Right hindlimb (tissue), 1 donor: ENCODE data around the gene CGB1.
"Not testable (repeated sequence)": the region's sequence is repeated elsewhere in the genome, so short reads cannot be mapped to it uniquely, and the experiment has no call there.

Source experiments
- DNase-seq: peaks from one replicate; pipeline ENCODE4 v3.0.0-alpha.2; 2018

The CGB1 gene

GRCh38 chr19:49057636-49058234 lies 21.0 kb upstream of the CGB1 start, which contains the start of gene CGB7:
Gene CGB7, minus strand, starts transcription at chr19:49057749. Its CDS starts 2,374 bp downstream, at chr19:49055375.
- peak; percentile 59 for DNase-seq

- not testable (repeated sequence) for DNase-seq
Measured at GRCh38 chr19:49056902-49057596, 20.4 kb upstream of the CGB1 start.

- peak; percentile 60 for DNase-seq
Measured at GRCh38 chr19:49056101-49056901, 19.6 kb upstream of the CGB1 start.

- DNase-seq, result not testable (repeated sequence)
Measured at GRCh38 chr19:49050376-49051033, 13.8 kb upstream of the CGB1 start.

DNA sequence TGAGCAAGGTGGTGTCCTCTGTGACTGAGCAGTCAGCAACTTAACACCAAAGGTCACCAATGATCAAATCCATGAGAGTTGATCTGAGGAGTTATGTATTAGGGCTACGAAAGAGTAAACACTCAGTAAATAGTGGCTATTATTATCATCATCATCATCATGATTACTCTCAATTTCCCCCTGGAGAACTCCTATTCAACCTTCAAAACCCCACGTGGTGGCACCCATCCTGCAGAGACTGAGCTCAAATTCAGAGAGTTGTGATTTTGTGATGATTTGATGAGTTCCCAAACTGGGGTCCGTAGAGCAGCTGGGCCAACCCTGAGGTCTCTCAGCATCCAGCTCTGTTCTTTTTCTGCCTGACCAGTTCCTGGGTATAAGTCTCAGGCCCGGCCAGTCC lies 13.1 kb upstream of the CGB1 start:
- not testable (repeated sequence) for DNase-seq

DNA sequence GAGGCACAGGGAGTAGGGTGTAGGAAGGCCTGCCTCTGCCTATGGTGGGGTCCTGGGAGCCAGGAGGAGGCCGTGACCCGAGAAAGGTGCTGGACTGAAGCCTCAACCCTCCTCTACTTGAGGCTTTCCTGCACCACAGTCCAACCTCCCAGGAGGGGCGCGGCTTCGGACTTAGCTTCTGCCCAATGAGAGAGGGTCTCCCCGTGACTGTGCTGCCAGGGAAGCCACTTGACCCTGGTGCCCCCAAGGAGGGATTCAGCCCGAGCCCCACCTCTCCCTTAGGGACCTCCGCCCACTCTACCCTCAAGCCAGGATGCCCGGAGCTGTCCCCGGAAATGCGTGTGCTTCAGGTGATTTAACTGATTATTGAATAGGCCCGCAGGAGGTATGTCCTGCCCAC lies 12.3 kb upstream of the CGB1 start, which contains the start of gene CGB8:
Gene CGB8, minus strand, starts transcription at position 101 of the 400 bp plus-strand sequence. CDS start 372 bp downstream, outside the sequence.
- DNase-seq, result not testable (repeated sequence)

GRCh38 chr19:49043548-49043947 lies 6.9 kb upstream of the CGB1 start, which contains the start of gene CGB5:
Gene CGB5, plus strand, starts transcription at chr19:49043848. Its CDS starts 362 bp downstream, at chr19:49044210.
- DNase-seq, result not testable (repeated sequence)

GRCh38 chr19:49042666-49043065 lies 6.0 kb upstream of the CGB1 start:
- DNase-seq, result not testable (repeated sequence)

- DNase-seq, result no peak
Measured at GRCh38 chr19:49042177-49042576, 5.5 kb upstream of the CGB1 start.

DNA sequence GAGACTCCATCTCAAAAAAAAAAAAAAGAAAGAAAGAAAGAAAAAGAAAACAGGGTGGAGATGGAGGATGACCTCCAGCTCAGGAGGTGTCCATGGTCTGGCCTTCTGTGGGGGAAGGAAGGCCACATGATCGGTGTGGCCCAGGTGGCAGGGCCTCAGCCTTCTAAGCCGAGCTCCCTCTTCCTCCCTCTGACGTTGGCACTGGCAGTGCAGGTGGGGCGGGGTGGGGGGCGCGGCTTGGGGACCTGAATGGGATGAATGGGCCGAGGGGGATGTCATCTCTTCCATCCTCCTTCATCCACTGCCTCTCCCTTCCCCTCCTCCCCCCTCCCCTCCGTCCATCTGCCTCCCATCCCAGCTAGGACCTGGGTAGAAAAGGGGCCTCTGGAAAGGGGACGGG lies 3.0 kb upstream of the CGB1 start:
- not testable (repeated sequence) for DNase-seq

DNA sequence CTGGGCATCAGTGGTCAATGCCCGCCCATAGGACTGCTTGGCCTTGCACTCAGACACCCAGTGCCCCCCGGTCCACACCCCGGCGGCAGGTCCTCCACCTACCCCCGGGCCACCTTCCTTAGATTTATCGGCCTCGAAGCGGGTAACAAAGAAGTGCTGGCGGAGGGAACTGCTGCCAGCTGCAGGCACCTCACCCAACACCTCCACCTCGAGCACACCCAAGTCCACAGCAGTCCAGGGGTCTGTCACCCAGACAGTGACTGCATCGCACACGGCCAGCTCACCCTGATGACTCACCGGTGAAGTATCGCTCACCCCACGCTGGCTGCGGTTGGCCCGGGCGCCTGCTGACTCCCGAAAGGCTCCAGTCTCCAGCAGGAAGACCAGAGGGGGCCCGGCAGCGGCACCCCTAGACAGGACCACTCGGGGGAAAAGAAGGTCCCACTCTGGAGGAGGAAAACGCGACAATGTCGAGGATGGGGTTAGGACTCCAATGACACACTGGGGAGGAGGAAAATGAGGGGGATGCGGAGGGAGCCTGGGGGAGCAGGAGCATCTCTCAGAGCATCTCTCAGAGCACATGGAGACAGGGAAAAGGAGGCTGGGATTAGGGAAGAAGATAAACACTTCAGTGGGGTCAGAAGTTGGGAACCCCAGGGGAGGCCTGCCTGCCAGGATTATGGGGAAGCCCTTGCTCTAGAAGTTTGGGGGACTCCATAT lies 2.0 kb upstream of the CGB1 start:
- not testable (repeated sequence) for DNase-seq

GRCh38 chr19:49038111-49038510 lies 1.4 kb upstream of the CGB1 start:
- not testable (repeated sequence) for DNase-seq

GRCh38 chr19:49031642-49032301 lies 4.9 kb downstream of the CGB1 start, which contains the start of gene CGB2:
Gene CGB2, plus strand, starts transcription at chr19:49031890. Its CDS starts 206 bp downstream, at chr19:49032096.
- not testable (repeated sequence) for DNase-seq

- DNase-seq, result not testable (repeated sequence)
Measured at GRCh38 chr19:49030323-49030722, 6.4 kb downstream of the CGB1 start.

DNA sequence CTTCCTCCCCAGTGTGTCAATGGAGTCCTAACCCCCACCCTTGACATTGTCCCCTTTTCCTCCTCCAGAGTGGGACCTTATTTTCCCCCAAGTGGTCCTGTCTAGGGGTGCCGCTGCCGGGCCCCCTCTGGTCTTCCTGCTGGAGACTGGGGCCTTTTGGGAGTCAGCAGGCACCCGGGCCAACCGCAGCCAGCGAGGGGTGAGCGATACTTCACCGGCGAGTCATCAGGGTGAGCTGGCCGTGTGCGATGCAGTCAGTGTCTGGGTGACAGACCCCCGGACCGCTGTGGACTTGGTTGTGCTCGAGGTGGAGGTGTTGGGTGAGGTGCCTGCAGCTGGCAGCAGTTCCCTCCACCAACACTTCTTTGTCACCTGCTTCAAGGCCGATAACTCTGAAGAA lies 6.9 kb downstream of the CGB1 start:
- DNase-seq, result not testable (repeated sequence)

DNA sequence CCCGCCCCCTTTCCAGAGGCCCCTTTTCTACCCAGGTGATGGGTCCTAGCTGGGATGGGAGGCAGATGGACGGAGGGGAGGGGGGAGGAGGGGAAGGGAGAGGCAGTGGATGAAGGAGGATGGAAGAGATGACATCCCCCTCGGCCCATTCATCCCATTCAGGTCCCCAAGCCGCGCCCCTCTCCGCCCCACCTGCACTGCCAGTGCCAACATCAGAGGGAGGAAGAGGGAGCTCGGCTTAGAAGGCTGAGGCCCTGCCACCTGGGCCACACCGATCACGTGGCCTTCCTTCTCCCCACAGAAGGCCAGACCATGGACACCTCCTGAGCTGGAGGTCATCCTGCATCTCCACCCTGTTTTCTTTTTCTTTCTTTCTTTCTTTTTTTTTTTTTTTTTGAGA lies 8.0 kb downstream of the CGB1 start:
- not testable (repeated sequence) for DNase-seq

GRCh38 chr19:49025599-49025998 lies 11.1 kb downstream of the CGB1 start:
- not testable (repeated sequence) for DNase-seq

DNA sequence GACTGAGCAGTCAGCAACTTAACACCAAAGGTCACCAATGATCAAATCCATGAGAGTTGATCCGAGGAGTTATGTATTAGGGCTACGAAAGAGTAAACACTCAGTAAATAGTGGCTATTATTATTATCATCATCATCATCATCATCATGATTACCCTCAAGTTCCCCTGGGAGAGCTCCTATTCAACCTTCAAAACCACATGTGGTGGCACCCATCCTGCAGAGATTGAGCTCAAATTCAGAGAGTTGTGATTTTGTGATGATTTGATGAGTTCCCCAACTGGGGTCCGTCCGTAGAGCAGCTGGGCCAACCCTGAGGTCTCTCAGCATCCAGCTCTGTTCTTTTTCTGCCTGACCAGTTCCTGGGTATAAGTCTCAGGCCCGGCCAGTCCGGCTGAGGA lies 11.6 kb downstream of the CGB1 start:
- DNase-seq, result not testable (repeated sequence)

DNA sequence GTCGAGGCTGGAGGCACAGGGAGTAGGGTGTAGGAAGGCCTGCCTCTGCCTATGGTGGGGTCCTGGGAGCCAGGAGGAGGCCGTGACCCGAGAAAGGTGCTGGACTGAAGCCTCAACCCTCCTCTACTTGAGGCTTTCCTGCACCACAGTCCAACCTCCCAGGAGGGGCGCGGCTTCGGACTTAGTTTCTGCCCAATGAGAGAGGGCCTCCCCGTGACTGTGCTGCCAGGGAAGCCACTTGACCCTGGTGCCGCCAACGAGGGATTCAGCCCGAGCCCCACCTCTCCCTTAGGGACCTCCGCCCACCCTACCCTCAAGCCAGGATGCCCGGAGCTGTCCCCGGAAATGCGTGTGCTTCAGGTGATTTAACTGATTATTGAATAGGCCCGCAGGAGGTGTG lies 12.5 kb downstream of the CGB1 start, which contains the start of gene CGB3:
Gene CGB3, minus strand, starts transcription at position 101 of the 400 bp plus-strand sequence. CDS start 362 bp downstream, outside the sequence.
- not testable (repeated sequence) for DNase-seq

DNA sequence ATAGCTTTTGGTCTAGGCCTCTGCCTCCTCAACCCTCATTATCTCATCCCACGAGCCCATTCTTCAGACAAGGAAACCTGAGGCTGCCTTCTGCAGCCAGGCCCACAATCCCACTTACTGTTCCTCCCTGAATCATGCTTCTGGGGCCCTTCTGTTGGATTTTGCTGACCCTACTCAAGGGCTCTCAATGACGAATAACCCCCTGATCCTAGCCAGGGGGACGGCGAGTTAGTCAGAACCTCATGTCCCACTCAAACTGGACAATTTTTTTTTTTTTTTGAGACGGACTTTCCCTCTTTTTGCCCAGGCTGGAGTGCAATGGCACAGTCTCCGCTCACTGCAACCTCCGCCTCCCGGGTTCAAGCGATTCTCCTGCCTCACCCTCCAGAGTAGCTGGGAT lies 14.6 kb downstream of the CGB1 start:
- DNase-seq, result no peak
